Suppressor macrophage treated with lipopolysaccharide for 4 hours (primary cell): ENCODE results near the gene SNCAIP.
"Not testable (repeated sequence)": the region's sequence is repeated elsewhere in the genome, so short reads cannot be mapped to it uniquely, and the experiment has no call there.

Source experiments
- DNase-seq: peaks from one replicate; pipeline ENCODE4 v3.0.0-alpha.2; 2020

SNCAIP gene

DNA sequence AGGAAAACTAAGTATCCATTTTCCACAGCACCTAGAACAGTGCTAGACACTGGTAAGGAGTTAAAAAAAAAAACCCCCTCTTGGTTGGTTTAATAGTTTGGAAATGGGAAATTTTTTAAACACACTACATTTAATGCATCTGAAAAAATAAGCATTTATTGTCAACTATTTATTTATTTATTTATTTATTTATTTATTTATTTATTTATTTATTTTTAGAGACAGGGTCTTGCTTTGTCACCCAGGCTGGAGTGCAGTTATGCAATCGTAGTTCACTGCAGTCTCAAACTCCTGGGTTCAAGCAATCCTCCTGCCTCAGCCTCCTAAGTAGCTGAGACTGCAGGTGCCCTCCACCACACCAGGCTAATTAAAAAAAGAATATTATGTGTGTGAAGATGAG is 51.6 kb downstream of the SNCAIP start:
- no peak for DNase-seq

DNA sequence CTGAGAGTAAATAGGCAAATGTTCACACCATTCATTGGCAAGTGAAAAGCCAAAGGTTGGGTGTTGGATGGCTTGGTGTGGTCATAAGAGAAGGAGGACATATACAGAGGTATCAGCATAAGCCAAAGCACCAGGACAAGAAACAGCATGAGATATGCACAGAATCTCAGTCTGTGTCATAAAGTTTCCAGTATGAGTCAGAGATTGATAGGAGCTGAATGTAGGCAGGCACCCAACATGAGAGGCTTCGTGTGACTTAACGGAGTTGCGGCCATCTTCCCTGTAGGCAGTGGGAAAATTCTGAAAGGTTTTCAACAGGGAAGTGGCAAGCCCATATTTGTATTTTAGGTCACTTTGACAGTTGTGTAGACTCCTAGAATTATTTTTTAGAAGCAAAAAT is 54.5 kb downstream of the SNCAIP start:
- DNase-seq = no peak

DNA sequence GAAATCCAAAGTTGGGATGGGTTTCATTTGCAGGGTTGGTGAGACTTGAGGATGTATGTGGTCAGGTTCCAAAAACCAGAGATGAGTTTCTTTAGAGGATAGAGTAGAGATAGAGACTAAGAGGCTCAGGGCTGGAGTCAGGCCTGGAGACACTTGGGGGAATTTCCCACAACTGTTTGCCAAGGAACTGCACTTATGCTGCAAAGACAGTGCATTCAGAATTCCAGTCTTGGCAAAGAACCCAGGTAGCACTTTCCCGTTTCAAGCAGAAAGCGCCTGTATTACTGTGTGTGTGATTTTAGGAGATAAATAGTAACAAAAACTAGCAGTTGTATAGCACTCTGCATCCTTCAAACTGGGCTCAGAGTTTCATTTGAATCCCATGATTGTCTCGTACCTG is 55.4 kb downstream of the SNCAIP start:
- DNase-seq = no peak

DNA sequence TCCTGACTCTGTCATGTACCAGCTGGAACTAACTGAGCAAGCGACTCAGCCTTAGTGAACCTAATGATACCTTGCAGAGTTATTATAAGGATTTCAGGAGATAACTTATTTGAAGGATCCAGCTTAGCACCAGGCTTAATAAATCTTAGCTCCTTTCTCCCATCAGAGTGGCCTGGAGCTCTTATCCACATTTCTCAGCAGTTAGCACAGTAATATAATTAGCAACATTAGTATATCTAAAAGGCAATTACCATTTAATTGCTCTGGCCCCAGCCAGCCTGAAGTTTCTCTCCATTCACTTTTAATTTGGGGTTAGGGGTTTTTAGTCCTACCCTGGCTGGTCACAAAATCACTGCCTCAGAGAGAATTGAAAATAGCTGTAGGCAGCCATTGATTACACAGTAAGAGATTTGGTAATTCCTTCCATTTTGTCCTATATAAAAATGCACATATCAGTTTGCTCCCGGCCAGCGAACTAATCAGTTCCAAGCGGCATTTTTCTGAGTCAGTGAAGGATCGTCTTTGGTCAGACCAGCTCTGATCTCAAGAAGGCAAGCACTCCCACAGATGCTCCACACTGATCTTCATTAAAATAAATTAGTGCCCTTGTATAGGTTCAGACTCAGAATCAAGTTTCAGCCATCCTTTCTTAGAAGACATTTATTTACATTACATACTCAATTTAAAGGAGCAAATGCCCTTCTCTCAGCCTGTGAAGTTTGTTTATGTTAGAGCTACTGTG is 56.6 kb downstream of the SNCAIP start:
- no peak for DNase-seq

DNA sequence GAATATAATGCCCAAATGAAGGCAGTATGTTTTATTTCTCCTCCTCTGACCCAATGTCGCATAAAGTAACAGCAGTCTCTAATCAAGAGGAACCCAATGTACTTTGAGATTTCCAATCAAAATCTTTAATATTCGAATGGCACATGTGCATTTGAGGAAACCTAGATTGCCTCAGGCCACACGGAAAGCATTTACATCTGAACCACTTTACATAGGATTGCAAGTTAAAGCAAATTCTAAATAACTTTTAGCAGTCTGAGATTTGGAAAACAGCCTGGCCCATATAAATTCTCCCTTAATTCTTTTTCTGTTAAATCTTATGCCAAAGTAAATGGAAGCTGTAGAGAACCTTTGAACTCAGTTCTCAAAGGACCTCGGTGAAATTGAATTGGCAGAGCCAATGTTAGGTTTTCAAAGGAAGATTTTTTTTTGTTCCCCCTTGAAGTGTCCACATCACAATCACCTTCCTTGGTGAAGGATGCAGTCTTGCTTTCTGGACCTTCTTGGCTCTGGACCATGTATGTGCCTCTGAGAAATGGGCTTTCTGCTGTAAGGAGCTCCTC is 57.3 kb downstream of the SNCAIP start:
- no peak for DNase-seq

DNA sequence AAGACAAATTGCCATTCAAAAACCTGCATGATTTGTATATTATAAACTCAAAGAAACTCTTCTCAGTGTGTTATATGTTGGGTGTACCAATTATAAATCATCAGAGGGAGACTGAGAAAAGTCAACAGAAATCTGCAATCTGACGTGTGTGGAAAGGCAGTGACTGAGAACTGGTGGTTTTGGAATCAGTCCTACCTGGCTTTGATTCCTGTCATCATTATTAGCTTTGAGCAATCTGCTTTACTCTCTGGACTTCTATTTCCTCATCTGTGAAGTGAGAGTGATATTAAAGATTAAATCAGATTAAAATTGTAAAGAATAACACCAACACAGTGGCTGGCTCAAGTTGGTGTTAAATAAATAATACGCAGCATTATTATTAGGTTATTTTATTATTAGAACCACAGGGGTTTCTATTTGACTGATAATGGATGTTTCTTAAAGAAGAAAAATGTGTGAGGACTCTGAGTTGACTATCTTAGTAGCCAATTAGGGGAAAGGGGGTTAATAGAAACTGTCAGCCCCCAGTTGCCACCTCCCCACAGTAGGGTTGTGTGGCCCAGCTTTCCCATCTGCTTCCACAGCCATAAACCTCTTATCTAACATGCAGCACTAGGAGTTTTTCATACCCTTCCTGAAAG is 59.6 kb downstream of the SNCAIP start:
- no peak for DNase-seq

DNA sequence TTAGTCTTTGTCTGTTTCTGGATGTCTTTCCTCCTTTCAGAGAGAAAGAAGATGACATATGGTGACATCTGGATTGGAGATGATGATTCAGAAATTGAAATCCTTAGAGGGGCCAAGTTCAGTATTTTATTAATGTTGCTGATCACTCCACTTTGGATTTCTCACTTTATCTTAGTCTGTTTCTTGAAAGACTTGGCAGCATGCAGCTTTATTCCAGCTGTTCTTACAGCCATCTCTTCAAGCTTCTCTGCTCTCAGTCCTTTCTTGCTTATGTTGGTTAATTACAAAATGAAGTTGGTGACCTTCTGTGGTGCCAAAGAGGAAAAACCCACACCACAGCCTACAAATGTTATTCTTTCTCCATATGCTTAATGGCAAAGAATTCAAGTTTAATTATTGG is 62.1 kb downstream of the SNCAIP start:
- DNase-seq = no peak

DNA sequence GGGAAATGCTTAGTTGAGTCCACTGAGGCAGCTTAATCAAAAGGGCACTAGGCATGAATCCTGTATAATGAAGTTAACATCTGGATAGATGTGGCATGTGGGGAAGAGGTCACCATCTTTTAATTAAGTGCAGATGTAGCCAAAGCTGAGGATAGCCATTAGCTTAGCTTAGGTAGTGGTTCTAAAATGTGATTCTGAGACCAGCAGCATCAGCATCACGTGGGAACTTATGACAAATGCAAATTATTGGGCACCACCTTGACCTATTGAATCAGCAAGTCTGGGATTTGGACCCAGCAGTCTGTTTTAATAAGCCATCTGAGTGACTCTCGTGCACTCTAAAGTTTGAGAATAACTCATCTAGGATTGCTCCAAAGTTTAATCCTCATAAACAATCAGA is 63.8 kb downstream of the SNCAIP start:
- no peak for DNase-seq

DNA sequence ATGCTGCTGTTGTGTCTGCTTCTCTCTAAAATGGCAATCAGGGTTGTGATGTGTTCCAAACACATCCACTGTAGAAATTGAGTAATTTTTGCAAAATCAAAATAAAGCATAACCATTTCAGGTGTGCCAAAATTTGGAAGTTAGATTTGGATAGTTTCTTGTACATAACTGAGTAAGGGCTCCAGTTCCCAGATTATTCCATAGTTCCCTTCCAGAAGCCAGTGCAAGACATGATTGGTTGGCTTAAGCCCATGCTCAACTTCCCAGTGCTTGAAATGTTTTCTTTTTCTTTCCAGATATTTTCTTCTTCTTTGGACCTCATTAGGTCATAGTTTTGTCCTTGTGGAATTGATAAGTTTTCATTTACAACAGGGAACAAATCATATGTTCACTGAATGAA is 64.2 kb downstream of the SNCAIP start:
- no peak for DNase-seq

DNA sequence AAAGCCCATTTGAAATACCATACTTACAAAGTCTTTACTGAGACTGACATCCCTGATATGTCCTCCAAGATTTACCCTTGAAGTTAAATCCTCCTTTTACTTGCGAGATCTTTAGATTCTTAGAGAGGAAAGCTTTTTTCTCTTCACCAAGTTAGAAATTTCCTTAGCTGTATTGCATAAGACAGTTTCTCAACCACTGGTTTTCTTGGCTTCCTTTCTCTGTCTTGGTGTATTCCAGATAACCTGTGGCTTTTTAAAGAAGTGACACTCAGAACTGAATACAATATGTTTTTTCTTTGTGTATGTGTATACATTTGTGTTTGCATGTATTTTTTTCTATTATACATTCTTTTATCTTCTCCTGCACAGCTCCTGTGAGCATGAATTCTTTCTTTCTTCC is 65.0 kb downstream of the SNCAIP start:
- no peak for DNase-seq

DNA sequence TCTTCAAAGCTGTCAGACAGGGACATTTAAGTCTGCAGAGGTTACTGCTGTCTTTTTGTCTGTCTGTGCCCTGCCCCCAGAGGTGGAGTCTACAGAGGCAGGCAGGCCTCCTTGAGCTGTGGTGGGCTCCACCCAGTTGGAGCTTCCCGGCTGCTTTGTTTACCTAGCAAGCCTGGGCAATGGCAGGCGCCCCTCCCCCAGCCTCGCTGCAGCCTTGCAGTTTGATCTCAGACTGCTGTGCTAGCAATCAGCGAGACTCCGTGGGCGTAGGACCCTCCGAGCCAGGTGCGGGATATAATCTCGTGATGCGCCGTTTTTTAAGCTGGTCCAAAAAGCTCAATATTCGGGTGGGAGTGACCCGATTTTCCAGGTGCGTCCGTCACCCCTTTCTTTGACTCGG is 70.9 kb downstream of the SNCAIP start:
- not testable (repeated sequence) for DNase-seq

DNA sequence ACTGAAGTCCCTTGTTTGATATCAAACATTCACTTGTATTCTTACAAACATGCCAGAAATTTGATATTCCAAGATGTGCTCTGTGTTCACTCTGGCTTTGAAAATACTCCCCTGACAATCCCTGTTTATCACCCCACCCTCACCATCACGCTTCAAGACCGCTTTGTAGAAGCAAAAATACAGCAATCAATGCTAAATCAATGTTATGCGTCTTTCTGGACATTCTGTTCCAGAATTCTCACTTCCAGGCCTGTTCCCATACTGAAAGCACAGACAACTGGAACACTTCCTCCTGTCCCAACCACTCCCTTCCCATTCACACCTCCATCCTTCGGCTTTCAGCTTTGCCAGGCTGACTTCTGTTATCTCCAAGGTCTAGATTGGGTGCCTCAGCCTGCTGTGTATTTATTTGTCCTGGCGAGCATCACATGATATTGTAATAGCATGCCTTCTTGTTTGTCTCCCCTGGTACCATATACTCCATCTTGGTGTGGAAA is 72.8 kb downstream of the SNCAIP start:
- DNase-seq = no peak

DNA sequence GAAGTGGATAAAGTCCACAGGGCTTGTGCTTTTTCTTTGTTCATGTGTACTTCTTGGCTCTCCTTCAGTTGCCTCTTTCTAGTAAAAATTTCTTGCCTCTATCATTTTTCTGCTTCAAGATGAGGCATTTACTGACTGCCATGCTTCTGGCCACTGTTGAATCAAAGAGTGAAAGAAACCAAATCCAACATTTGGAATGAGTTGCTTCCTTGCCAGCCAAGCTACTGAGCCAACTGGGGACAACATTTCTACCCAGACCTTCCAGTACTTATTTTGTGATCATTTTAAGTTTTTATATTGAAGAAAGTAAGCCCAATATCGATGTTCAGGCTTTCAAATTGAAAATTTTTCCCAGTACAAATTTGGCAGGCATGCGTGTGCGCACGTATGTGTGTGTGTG is 73.2 kb downstream of the SNCAIP start:
- DNase-seq = no peak

DNA sequence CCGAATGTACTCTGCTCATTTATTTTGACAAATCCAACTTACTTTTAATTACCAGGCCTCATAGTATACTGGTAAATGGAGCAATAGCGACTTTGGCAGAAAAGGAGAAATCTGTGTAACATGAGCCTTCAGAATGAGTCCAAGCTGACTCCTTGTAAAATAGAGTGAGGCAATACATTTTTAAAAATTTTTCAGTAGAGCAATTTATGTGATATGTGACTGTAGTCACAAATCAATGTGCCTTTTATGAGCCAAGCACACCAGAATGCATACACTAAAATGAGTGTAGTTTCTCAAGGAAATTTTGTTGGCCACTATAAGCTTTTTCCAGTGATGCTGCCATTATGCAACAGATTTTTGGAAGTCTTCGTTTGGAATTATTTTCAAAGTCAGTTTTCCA is 73.8 kb downstream of the SNCAIP start:
- DNase-seq = no peak

DNA sequence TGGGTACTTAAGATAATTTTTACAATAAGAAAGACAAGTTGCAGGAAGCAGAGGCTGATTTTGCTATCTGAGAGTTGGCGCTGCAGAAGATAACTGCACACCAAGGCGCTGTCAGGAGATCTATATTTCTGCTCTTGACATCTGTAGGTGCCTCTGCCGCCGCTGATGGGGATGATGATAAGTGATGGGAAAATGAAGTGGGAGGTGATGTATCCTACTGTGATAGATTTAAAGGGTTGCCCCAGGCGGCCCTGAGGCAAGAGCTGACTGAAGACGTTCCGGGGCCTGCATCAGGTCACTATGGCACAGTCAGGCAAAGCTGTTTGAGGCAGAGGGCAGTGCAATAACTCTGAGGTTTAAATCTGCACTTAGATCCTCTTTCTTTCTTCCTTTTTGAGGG is 78.1 kb downstream of the SNCAIP start:
- no peak for DNase-seq

DNA sequence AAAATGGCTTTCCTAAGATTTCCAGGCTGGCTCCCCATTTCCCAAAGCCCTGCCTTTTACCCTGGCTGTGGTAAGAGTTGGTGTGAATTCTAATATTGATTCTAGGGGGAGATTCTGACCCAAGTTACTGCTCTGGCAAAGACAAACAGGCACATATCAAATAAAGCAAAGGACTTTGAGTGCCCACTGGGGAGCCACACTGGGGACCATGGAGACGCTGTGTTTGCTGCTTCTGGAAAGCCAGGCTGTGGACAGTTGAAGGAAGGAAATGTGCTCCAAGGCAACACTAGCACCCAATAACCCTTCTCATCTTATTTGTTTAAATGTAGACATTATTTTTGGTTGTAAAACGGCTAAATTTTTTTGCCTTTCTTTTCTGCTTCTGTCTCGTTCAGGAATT is 78.7 kb downstream of the SNCAIP start:
- DNase-seq = no peak

DNA sequence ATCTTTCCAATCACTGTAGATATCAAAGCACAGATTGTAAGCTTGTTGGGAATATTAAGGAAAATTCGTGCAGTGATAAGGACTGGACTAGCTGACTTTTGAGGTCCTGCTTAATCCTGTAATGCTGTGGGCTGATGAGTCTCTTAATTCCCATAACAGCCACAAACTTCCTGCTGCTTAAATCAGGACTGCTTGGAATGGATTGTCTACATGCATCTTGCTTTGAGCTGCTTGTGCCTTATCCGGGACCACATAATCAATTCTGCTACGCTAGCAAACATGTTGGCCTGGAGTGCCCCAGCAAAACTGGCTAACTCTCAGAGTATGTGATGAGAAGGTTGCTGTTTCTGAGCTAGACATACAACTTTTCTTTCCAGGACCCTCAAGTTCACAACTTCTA is 79.6 kb downstream of the SNCAIP start:
- DNase-seq = no peak

DNA sequence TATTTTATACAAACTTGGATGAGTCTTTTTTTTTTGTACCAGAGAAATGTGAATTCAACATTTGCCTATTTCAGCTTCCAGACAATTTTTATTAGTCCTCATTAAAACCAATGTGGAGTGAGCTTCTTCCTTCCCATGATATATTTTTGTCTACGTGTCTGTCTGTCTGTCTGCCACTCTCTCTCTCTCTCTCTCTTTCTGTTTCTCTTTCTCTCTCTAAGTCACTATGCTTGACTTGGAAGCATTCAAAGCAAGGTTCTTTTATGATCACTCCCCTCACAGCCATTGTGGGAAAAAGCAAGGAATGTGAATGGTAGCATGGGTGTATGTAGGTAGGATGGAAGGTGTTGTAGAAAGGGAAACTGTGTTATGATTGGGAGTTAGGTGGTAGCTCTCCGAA is 80.2 kb downstream of the SNCAIP start:
- no peak for DNase-seq

DNA sequence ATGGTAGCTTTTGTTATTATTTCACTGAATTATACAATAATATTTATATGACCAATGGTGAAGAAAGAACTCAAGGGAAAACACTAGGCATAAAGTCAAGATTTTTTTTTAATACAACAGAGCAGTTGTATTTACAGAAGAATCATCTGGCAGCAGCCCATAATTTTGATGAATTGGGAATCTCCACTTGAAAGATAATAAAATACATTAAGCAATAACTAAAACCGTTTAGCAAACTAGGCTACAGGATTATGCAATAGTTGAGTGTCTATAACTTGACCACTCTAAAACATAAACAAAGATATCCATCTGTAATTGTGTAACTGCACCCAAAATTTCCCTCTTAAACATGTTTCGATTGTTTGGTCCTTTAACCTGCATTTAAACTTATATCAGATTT is 80.8 kb downstream of the SNCAIP start:
- DNase-seq = no peak

DNA sequence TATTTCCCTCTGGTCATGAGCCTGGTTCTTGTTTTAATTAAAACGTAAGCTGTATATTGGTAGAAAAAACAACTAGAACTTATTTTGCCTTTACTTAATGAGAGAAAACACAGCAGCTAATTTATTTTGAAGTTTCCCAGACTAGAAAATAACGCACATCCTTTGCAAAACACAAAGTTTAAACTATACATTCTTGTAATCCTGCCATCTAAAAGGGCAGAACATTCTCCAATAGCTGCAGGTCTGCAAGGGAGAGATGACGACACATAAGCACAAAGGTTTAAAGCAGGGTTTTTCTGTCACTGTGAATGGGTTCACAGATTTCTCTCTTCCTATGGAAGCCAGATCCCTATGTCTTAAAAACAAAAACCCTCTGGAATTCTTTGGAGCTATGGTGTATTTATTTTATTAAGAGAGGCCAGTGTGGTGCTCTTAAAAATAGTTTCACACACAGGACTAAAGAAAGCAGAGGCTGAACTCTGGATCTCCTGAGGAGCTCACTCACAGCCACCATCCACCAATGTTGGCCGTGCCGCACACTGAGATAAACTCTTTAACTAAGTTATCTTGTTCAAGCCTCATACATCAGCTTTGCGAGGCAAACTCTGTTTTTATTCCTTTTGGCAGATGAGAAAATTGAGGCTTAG is 82.4 kb downstream of the SNCAIP start:
- DNase-seq = no peak

DNA sequence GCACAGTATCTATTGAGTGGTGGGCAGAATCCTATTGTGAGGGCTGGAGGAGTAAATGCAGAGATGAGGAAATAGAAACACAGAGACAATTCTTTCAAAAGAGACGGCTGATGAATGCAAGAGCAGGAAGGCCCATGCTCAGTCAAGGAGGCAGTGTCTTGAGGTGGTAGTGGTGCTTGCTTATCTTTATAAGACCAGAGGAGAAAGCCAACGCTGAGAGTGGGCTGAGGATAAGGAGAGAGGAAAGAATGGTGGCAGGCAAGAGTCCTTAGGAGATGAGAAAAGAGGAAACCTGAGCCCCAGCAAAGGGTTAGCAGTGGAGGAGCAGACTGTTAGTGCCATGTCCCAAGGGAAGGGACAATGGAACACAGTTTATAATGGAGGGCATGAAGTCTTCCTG is 86.0 kb downstream of the SNCAIP start:
- no peak for DNase-seq

DNA sequence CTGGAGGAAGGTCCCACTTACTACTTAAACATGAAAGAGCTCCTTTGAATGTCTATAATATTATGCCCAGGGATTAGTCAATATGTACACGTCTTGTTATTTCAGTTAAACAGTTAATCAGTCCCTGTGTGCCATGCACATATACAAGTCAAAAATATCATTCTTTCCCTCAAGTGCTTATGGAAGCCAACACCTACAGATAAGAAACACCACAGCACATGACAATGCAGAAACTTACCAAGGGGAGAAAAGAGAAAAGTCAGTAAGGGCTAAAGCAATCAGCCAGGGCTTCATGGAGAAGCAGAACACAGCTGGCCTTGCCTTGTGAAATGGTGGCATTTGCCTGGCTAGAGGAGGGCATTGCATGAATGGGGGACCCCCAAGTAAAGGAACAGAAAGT is 88.3 kb downstream of the SNCAIP start:
- no peak for DNase-seq

DNA sequence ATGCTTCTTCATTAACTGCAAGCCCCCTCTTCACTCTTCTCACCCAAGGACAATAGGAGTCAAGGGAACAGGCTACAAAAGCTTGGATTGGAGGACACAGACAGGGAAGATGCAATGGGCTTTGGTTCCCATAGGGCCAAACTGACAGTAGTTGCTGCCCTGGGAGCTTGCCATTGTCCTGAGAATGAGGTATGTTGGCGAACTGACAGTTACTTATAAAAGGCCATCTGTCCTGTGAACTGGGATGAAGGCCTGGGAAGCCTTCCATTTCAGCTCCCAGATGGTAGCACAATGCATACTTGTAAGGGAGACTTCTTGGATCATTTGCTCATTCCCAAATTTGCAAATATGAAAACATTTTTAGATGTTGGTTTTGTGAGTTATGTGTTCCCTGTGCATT is 88.9 kb downstream of the SNCAIP start:
- DNase-seq = no peak
